Right kidney (tissue), 1 donor: ENCODE results near the gene MTFR2.

Source experiments
- DNase-seq: peaks from one replicate; pipeline ENCODE4 v3.0.0-alpha.2; 2016

MTFR2 gene

GRCh38 chr6:136184738-136185137 lies 65.4 kb downstream of the MTFR2 start:
- no peak for DNase-seq

DNA sequence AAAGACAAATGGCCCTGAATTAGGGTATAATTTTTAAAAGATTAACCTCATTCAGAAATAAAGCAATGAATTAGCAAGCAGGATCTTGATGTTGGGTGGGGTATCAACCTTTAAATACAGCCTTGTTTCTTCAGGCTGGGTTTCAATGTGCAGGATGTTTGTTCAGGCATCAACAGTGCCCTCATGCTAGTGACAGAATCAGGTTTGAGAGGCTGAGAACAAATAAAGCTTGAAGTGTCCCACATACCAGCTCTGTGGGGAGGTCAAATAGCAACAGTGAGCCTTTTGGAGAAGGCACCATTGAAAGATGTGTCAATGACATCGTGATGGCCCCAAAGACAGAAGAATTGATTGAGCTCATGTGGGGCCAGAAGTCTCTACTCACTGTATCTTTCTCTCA lies 68.2 kb downstream of the MTFR2 start:
- DNase-seq = no peak

GRCh38 chr6:136181512-136181833 lies 68.6 kb downstream of the MTFR2 start:
- DNase-seq = no peak
